Measurements from ENCODE around the gene RAB11B. TPM values are rescaled to one million over a fixed set of nuclear protein-coding genes. Genes with fewer than 3 reads are reported as not detected.
"Not testable (repeated sequence)": the region's sequence is repeated elsewhere in the genome, so short reads cannot be mapped to it uniquely, and the experiment has no call there.

Gene RAB11B
- total and polyA plus RNA-seq, 2 of the 13 experiments (the other 11 are each of a cell fraction or from before 2014, with no cell fraction given) = 6.0 to 28.4 TPM

GRCh38 chr19:8373867-8374813, 16.0 kb upstream of the RAB11B start (continued):
- TF ChIP-seq ZNF782 (CRISPR knock-in tag; IDR thresholded peaks at IDR 0.05; ENCODE audit: borderline replicate concordance) = no peak
- 0 out of 2 replicates have a peak, but pooled peaks have one; percentile 47 for TF ChIP-seq GLI4 (CRISPR knock-in tag; IDR thresholded peaks at IDR 0.05; ENCODE audit: borderline replicate concordance)
- TF ChIP-seq ZSCAN29 (CRISPR knock-in tag; conservative IDR thresholded peaks at IDR 0.05) = 0 out of 2 replicates have a peak, but pooled peaks have one; percentile 42
- peak; percentile 97 for TF ChIP-seq FOXP4 (CRISPR knock-in tag; IDR thresholded peaks at IDR 0.05)
- TF ChIP-seq STAT5B (CRISPR knock-in tag; IDR thresholded peaks at IDR 0.05) = 0 out of 2 replicates have a peak, but pooled peaks have one; percentile 29
- peak; percentile 52; the same call in 1 of the 2 replicates for TF ChIP-seq ETV5 (CRISPR knock-in tag; IDR thresholded peaks at IDR 0.05; ENCODE audit: borderline replicate concordance)
- peak; percentile 89 for TF ChIP-seq KDM6A (CRISPR knock-in tag; IDR thresholded peaks at IDR 0.05; ENCODE audit: low read depth)

GRCh38 chr19:8375766-8376165, 14.4 kb upstream of the RAB11B start:
- H3K79me2 ChIP-seq (ENCODE audit: insufficient read depth, low read length); CTCF ChIA-PET (ENCODE audit: low intra/inter-chr PET ratio, low total read pairs); H2AFZ ChIP-seq (ENCODE audit: low read length); intact Hi-C loops (cut with micrococcal nuclease; ENCODE audit: unreplicated experiment); H3K36me3 ChIP-seq (replicated peaks in 1 of 2; ENCODE audit: control insufficient read depth in 1 of 2, insufficient read depth in 2 of 2, low read length in 2 of 2); H3K4me2 ChIP-seq (ENCODE audit: low read depth, low read length); BruUV-seq (replicated peaks); H3K27me3 ChIP-seq (ENCODE audit: control insufficient read depth in 1 of 2, insufficient read depth in 2 of 2, low read length in 2 of 2); H3K9ac ChIP-seq (ENCODE audit: insufficient read depth, low read depth, low read length); in situ Hi-C loops (cut with HindIII; ENCODE audit: extremely low pct_ligation_motif_present, low pct_unique_long_range_greater_than_20kb); FAIRE-seq; H4K20me1 ChIP-seq (ENCODE audit: insufficient read depth, low read length); H3K9me3 ChIP-seq (ENCODE audit: low read length); DNase-seq (ENCODE audit: low spot score); H3K4me3 ChIP-seq (replicated peaks in 1 of 3; ENCODE audit: insufficient read depth in 1 of 3, low read depth in 2 of 3, low read length in 3 of 3); ATAC-seq: not testable (repeated sequence)
- Histone ChIP-seq H3K4me1 (ENCODE audit: insufficient read depth, low read length) (peaks cover 55% of the 10 kb centered on the region), H3K27ac (ENCODE audit: extremely low read length, insufficient read depth, low read length) (peak overlapping the region; percentile 84)
- 100% methylated on average over 1 of the region's 32 CpGs for whole genome bisulfite sequencing (ENCODE audit: low lambda C conversion rate)
- POLR2A ChIA-PET = interaction anchor here (0.8 to 4.6 kb wide), 7 partner anchors 10 to 21 kb away, joined by 3 to 41 read pairs (median 5); partner anchors contain the start of genes ANGPTL4 and RAB11B
- peak; percentile 37; the same call in 1 of the 2 replicates for TF ChIP-seq ZNF687 (CRISPR knock-in tag; IDR thresholded peaks at IDR 0.05)
- TF ChIP-seq GABPB1 (CRISPR knock-in tag; IDR thresholded peaks at IDR 0.05) = peak; percentile 15; the same call in 1 of the 2 replicates
